Panc1 (cell line): ENCODE data around the gene ANKRD22. TPM values are rescaled to one million over a fixed set of nuclear protein-coding genes. Genes with fewer than 3 reads are reported as not detected.

ENCODE experiments used
- ATAC-seq: fragments of 200-7000 bp; cut with Tn5 transposase; 2 replicates; pipeline ENCODE4 v1.9.1; 2020; ENCODE audit warnings: mild to moderate bottlenecking, moderate library complexity
- BruUV-seq: library from RNA; stranded (reverse); fragments of 400-500 nt; replicated peaks from 2 replicates; lab custom pipeline; 2021; lab: Mats Ljungman, UMichigan
- CTCF ChIA-PET: fragments of 300-600 bp; sonication (Branson Sonifier 250); formaldehyde crosslinking; loops from one replicate; lab custom pipeline; 2022; ENCODE audit warnings: antibody characterized with exemption; lab: Charles Lee
- POLR2A ChIA-PET: fragments of 300-600 bp; sonication (Branson Sonifier 250); formaldehyde crosslinking; loops from one replicate; lab custom pipeline; 2022; ENCODE audit warnings: antibody characterized with exemption; lab: Charles Lee
- DNase-seq: peaks from one replicate; pipeline ENCODE4 v3.0.0-alpha.2; 2010; ENCODE audit warnings: low read depth, low spot score
- H3K27ac ChIP-seq: 2 replicates; pipeline ENCODE4 v1.5.1; 2011; ENCODE audit warnings: mild to moderate bottlenecking, low read length, inconsistent platforms
- H3K27me3 ChIP-seq: fragments of 200-500 bp; sonication (Bioruptor generic); 2 replicates; pipeline ENCODE4 v1.6.0; 2014; ENCODE audit warnings: low read length, inconsistent platforms; ENCODE audit not compliant: control insufficient read depth, insufficient read depth
- H3K36me3 ChIP-seq: fragments of 200-500 bp; sonication (Bioruptor generic); 2 replicates; pipeline ENCODE4 v1.5.1; 2014; ENCODE audit warnings: inconsistent platforms, mild to moderate bottlenecking, low read length, moderate library complexity; ENCODE audit not compliant: control insufficient read depth, insufficient read depth
- H3K4me1 ChIP-seq: 2 replicates; pipeline ENCODE4 v1.5.1; 2011; ENCODE audit warnings: inconsistent platforms, mild to moderate bottlenecking, low read length, moderate library complexity; ENCODE audit not compliant: control insufficient read depth, insufficient read depth
- H3K4me3 ChIP-seq, 2 experiments: 2 replicates each; pipeline ENCODE4 v1.5.1; 2011 to 2012; ENCODE audit warnings: low read depth in 2 of 2, low read length in 2 of 2, mild to moderate bottlenecking in 2 of 2, inconsistent platforms in 1 of 2, moderate library complexity in 1 of 2
- H3K9me3 ChIP-seq: fragments of 200-500 bp; sonication (Bioruptor generic); 2 replicates; pipeline ENCODE4 v1.5.1; 2014; ENCODE audit warnings: low read depth, mild to moderate bottlenecking, inconsistent platforms, low read length, moderate library complexity; ENCODE audit not compliant: control insufficient read depth, insufficient read depth
- POLR2AphosphoS5 ChIP-seq: IDR thresholded peaks from 2 replicates; pipeline ENCODE4 v1.6.1; 2012; ENCODE audit warnings: mild to moderate bottlenecking, low read depth, low read length, moderate library complexity
- SIN3A ChIP-seq: IDR thresholded peaks from 2 replicates; pipeline ENCODE4 v1.6.1; 2012; ENCODE audit warnings: low read depth, mild to moderate bottlenecking, low read length, moderate library complexity, borderline replicate concordance; ENCODE audit not compliant: insufficient read depth
- TCF7L2 ChIP-seq: IDR thresholded peaks from 2 replicates; pipeline ENCODE4 v1.6.1; 2011; ENCODE audit warnings: mild to moderate bottlenecking, low read depth, low read length, inconsistent platforms
- in situ Hi-C: cut with HindIII; loops from 2 replicates; pipeline ENCODE4 v1.10.0; 2016; ENCODE audit warnings: low sequenced_read_pairs, low pct_unique_long_range_greater_than_20kb
- intact Hi-C: fragments of 100-400 bp; cut with micrococcal nuclease; formaldehyde crosslinking; loops from one replicate; pipeline ENCODE4 v1.10.0; 2022; ENCODE audit not compliant: unreplicated experiment
- total RNA-seq: library from RNA; stranded (reverse); gene quantifications from one replicate; pipeline ENCODE4 v1.2.1, GENCODE V29; 2021; ENCODE audit not compliant: unreplicated experiment
- TF ChIP-seq, protein P1 (sequence below), 2 experiments: IDR thresholded peaks; 2 replicates each; pipeline ENCODE4 v1.6.1; 2011 to 2012; ENCODE audit warnings: low read depth in 2 of 2, control low read depth in 1 of 2, low read length in 1 of 2, mild to moderate bottlenecking in 1 of 2, moderate library complexity in 1 of 2; ENCODE audit not compliant: insufficient read depth in 1 of 2
- TF ChIP-seq, protein P2 (sequence below): fragments of 450-650 bp; IDR thresholded peaks from 2 replicates; pipeline ENCODE4 v1.5.1; 2017; ENCODE audit warnings: mild to moderate bottlenecking

Gene ANKRD22
- total RNA-seq, 1 experiment from 2014 or later: 0.15 TPM

DNA sequence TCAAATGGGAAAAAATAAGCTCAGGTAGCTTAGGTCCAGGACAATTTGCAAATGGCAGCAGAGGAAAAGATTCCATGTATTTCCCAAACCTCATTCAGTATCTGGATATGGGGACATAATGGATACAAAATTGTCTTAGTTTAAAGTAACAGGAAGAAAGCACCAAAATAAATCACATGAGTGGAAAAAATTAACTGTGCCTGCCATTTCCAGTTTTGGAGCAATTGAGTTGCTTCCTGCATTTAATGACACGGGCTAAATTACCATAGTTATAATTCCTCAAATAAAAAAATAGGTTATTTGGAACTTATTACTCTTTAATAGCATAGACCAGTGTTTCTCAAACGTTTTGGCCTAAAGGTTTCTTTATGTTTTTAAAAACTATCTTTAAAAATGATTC lies 22.1 kb upstream of the ANKRD22 start:
- Histone ChIP-seq H3K27me3 (no peaks in the 10 kb centered on the region), H3K9me3 (peaks cover 4% of the 10 kb centered on the region; the same call in 1 of the 2 replicates), H3K27ac (no peak overlapping the region), H3K4me3 (no peak overlapping the region), H3K36me3 (no peaks in the 10 kb centered on the region), H3K4me1 (no peaks in the 10 kb centered on the region)
- intact Hi-C loops (no loop called here), in situ Hi-C loops (no loop called here)
- BruUV-seq: no TSS peak
- TF ChIP-seq, protein P1, sequence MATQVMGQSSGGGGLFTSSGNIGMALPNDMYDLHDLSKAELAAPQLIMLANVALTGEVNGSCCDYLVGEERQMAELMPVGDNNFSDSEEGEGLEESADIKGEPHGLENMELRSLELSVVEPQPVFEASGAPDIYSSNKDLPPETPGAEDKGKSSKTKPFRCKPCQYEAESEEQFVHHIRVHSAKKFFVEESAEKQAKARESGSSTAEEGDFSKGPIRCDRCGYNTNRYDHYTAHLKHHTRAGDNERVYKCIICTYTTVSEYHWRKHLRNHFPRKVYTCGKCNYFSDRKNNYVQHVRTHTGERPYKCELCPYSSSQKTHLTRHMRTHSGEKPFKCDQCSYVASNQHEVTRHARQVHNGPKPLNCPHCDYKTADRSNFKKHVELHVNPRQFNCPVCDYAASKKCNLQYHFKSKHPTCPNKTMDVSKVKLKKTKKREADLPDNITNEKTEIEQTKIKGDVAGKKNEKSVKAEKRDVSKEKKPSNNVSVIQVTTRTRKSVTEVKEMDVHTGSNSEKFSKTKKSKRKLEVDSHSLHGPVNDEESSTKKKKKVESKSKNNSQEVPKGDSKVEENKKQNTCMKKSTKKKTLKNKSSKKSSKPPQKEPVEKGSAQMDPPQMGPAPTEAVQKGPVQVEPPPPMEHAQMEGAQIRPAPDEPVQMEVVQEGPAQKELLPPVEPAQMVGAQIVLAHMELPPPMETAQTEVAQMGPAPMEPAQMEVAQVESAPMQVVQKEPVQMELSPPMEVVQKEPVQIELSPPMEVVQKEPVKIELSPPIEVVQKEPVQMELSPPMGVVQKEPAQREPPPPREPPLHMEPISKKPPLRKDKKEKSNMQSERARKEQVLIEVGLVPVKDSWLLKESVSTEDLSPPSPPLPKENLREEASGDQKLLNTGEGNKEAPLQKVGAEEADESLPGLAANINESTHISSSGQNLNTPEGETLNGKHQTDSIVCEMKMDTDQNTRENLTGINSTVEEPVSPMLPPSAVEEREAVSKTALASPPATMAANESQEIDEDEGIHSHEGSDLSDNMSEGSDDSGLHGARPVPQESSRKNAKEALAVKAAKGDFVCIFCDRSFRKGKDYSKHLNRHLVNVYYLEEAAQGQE (IDR thresholded peaks at IDR 0.05; ENCODE audit: insufficient read depth in 1 of 2, low read depth in 2 of 2, low read length in 1 of 2): no peak
- TF ChIP-seq POLR2AphosphoS5 (no peak), TCF7L2 (no peak), SIN3A (no peak)
- TF ChIP-seq, protein P2, sequence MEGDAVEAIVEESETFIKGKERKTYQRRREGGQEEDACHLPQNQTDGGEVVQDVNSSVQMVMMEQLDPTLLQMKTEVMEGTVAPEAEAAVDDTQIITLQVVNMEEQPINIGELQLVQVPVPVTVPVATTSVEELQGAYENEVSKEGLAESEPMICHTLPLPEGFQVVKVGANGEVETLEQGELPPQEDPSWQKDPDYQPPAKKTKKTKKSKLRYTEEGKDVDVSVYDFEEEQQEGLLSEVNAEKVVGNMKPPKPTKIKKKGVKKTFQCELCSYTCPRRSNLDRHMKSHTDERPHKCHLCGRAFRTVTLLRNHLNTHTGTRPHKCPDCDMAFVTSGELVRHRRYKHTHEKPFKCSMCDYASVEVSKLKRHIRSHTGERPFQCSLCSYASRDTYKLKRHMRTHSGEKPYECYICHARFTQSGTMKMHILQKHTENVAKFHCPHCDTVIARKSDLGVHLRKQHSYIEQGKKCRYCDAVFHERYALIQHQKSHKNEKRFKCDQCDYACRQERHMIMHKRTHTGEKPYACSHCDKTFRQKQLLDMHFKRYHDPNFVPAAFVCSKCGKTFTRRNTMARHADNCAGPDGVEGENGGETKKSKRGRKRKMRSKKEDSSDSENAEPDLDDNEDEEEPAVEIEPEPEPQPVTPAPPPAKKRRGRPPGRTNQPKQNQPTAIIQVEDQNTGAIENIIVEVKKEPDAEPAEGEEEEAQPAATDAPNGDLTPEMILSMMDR: no peak
- no peak for DNase-seq
- POLR2A ChIA-PET: no interaction called here
- CTCF ChIA-PET: no interaction called here
- ATAC-seq: no peak

DNA sequence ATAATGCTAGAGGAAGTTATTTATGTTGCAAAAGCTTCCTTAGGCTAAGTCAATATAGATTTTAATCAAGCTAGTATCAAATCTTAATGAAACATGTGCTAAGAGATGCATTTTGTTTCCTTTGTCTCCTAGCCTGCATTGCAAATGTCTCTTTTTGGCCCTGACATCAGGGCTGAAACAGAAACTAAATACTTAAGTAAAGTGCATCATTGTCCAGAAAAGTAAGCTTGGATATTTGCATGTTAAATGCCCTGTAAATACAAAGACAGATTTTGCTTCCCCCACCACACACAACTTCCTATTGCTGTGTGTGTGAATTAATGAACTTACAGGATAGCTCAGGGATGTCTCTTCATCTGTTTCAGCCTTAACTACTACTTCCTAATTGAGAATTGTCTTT lies 18.4 kb upstream of the ANKRD22 start:
- ChIA-PET CTCF (no interaction called here), POLR2A (no interaction called here)
- DNase-seq (no peak), ATAC-seq (no peak)
- in situ Hi-C loops (no loop called here), intact Hi-C loops (no loop called here)
- Histone ChIP-seq H3K27ac (no peak overlapping the region), H3K36me3 (no peaks in the 10 kb centered on the region), H3K27me3 (no peaks in the 10 kb centered on the region), H3K9me3 (no peaks in the 10 kb centered on the region), H3K4me1 (no peaks in the 10 kb centered on the region), H3K4me3 (no peak overlapping the region)
- TF ChIP-seq TCF7L2: no peak
- TF ChIP-seq, protein P2: no peak
- BruUV-seq: no TSS peak
